Measurements from ENCODE around the gene PCDH9.
"Not testable (repeated sequence)": the region's sequence is repeated elsewhere in the genome, so short reads cannot be mapped to it uniquely, and the experiment has no call there.

The PCDH9 gene

GRCh38 chr13:66627512-66627911 lies 602.6 kb downstream of the PCDH9 start:
- no peak for DNase-seq

- DNase-seq = no peak
These were observed 605.8 kb downstream of the PCDH9 start for GRCh38 chr13:66624302-66624701.

- DNase-seq = no peak
These were observed 606.9 kb downstream of the PCDH9 start for GRCh38 chr13:66623129-66623820.

GRCh38 chr13:66621906-66622447 lies 608.2 kb downstream of the PCDH9 start:
- not testable (repeated sequence) for DNase-seq

GRCh38 chr13:66618702-66619101 lies 611.4 kb downstream of the PCDH9 start:
- no peak for DNase-seq

- DNase-seq = no peak
These were observed 612.4 kb downstream of the PCDH9 start for GRCh38 chr13:66617786-66618185.

- DNase-seq = no peak
These were observed 617.2 kb downstream of the PCDH9 start for GRCh38 chr13:66612983-66613382.

GRCh38 chr13:66586489-66586888 lies 643.6 kb downstream of the PCDH9 start:
- no peak for DNase-seq

GRCh38 chr13:66585669-66586203 lies 644.4 kb downstream of the PCDH9 start:
- DNase-seq = no peak

- DNase-seq = no peak
These were observed 648.5 kb downstream of the PCDH9 start for GRCh38 chr13:66581675-66582074.

- no peak for DNase-seq
These were observed 651.8 kb downstream of the PCDH9 start for GRCh38 chr13:66578305-66578704.

- DNase-seq = no peak
These were observed 652.8 kb downstream of the PCDH9 start for GRCh38 chr13:66577358-66577757.

GRCh38 chr13:66576381-66576780 lies 653.8 kb downstream of the PCDH9 start:
- DNase-seq = no peak

GRCh38 chr13:66574606-66575005 lies 655.5 kb downstream of the PCDH9 start:
- no peak for DNase-seq

- no peak for DNase-seq
These were observed 662.1 kb downstream of the PCDH9 start for GRCh38 chr13:66567899-66568612.

GRCh38 chr13:66565279-66565678 lies 664.9 kb downstream of the PCDH9 start:
- DNase-seq = no peak

- no peak for DNase-seq
These were observed 667.1 kb downstream of the PCDH9 start for GRCh38 chr13:66563076-66563475.

- DNase-seq = no peak
These were observed 668.1 kb downstream of the PCDH9 start for GRCh38 chr13:66562054-66562453.

- DNase-seq = no peak
These were observed 669.1 kb downstream of the PCDH9 start for GRCh38 chr13:66560991-66561390.

- DNase-seq = no peak
These were observed 669.9 kb downstream of the PCDH9 start for GRCh38 chr13:66560189-66560588.

- DNase-seq = no peak
These were observed 671.0 kb downstream of the PCDH9 start for GRCh38 chr13:66559093-66559492.

GRCh38 chr13:66558506-66558905 lies 671.6 kb downstream of the PCDH9 start:
- no peak for DNase-seq

- no peak for DNase-seq
These were observed 672.8 kb downstream of the PCDH9 start for GRCh38 chr13:66557357-66557756.

- no peak for DNase-seq
These were observed 673.8 kb downstream of the PCDH9 start for GRCh38 chr13:66556306-66556705.
